Loucy (cell line): ENCODE measurements around the gene CCRL2.

Experiments
- H2AFZ ChIP-seq: fragments of 200-600 bp; sonication (generic); 2 replicates; pipeline ENCODE4 v1.6.0; 2016; ENCODE audit warnings: antibody characterized with exemption, mild to moderate bottlenecking, low read length, moderate library complexity
- H3F3A ChIP-seq: fragments of 200-600 bp; 2 replicates; pipeline ENCODE4 v1.6.0; 2016; ENCODE audit warnings: antibody characterized with exemption, low read depth, mild to moderate bottlenecking
- H3K27me3 ChIP-seq: fragments of 200-600 bp; sonication (generic); 2 replicates; pipeline ENCODE4 v1.6.1; 2014; ENCODE audit warnings: low read length, mild to moderate bottlenecking; ENCODE audit not compliant: insufficient read depth, poor library complexity, severe bottlenecking
- H3K36me3 ChIP-seq: fragments of 200-600 bp; sonication (generic); 2 replicates; pipeline ENCODE4 v1.6.1; 2016; ENCODE audit warnings: low read length; ENCODE audit not compliant: insufficient read depth
- H3K4me1 ChIP-seq: fragments of 200-600 bp; sonication (generic); 2 replicates; pipeline ENCODE4 v1.5.1; 2014; ENCODE audit warnings: low read length, mild to moderate bottlenecking; ENCODE audit not compliant: insufficient read depth, poor library complexity, severe bottlenecking
- H3K4me2 ChIP-seq: fragments of 200-600 bp; sonication (generic); 2 replicates; pipeline ENCODE4 v1.6.0; 2014; ENCODE audit warnings: antibody characterized with exemption, low read length, low read depth, mild to moderate bottlenecking; ENCODE audit not compliant: poor library complexity, severe bottlenecking
- H3K4me3 ChIP-seq: fragments of 200-600 bp; sonication (generic); 2 replicates; pipeline ENCODE4 v1.5.1; 2014; ENCODE audit warnings: low read length, mild to moderate bottlenecking, mixed read lengths; ENCODE audit not compliant: poor library complexity, severe bottlenecking
- H3K79me2 ChIP-seq: fragments of 200-600 bp; sonication (generic); 2 replicates; pipeline ENCODE4 v1.6.1; 2014; ENCODE audit warnings: low read length; ENCODE audit not compliant: insufficient read depth
- H3K9ac ChIP-seq: fragments of 200-600 bp; sonication (generic); 2 replicates; pipeline ENCODE4 v1.6.0; 2014; ENCODE audit warnings: mild to moderate bottlenecking, low read depth, low read length, moderate library complexity; ENCODE audit not compliant: poor library complexity, severe bottlenecking
- H3K9me2 ChIP-seq: fragments of 200-600 bp; sonication (generic); replicated peaks from 2 replicates; pipeline ENCODE4 v1.6.1; 2016; ENCODE audit warnings: low read depth, low read length, mixed read lengths
- H3K9me3 ChIP-seq: fragments of 200-600 bp; sonication (generic); 2 replicates; pipeline ENCODE4 v1.6.1; 2014; ENCODE audit warnings: mild to moderate bottlenecking, antibody characterized with exemption, low read length, low read depth; ENCODE audit not compliant: insufficient read depth
- H4K20me1 ChIP-seq: fragments of 200-600 bp; sonication (generic); 2 replicates; pipeline ENCODE4 v1.6.0; 2014; ENCODE audit warnings: antibody characterized with exemption, low read length, mild to moderate bottlenecking; ENCODE audit not compliant: insufficient read depth, poor library complexity, severe bottlenecking
- EZH2phosphoT487 ChIP-seq: fragments of 200-600 bp; IDR thresholded peaks from 2 replicates; pipeline ENCODE4 v1.6.1; 2018; ENCODE audit warnings: antibody characterized with exemption, mild to moderate bottlenecking, moderate library complexity, borderline replicate concordance
- TF ChIP-seq, protein P1 (sequence below): fragments of 200-600 bp; sonication (generic); conservative IDR thresholded peaks from 2 replicates; pipeline ENCODE4 v1.5.1; 2014; ENCODE audit warnings: mild to moderate bottlenecking, antibody characterized with exemption, low read length

Gene CCRL2, protein sequence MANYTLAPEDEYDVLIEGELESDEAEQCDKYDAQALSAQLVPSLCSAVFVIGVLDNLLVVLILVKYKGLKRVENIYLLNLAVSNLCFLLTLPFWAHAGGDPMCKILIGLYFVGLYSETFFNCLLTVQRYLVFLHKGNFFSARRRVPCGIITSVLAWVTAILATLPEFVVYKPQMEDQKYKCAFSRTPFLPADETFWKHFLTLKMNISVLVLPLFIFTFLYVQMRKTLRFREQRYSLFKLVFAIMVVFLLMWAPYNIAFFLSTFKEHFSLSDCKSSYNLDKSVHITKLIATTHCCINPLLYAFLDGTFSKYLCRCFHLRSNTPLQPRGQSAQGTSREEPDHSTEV

GRCh38 chr3:46406788-46407611, at the start of gene CCRL2, which contains the start of gene CCR5AS:
TSS of gene CCRL2 (plus strand) at chr3:46407259. CDS start at chr3:46408080, 821 bp downstream.
TSS of gene CCR5AS (minus strand) at chr3:46407066.
- no peak within 1 kb of the TSS for H3K9ac ChIP-seq
- H3K36me3 ChIP-seq: no peaks in the 10 kb centered on the region
- no peak within 1 kb of the TSS for H2AFZ ChIP-seq
- TF ChIP-seq, protein P1, sequence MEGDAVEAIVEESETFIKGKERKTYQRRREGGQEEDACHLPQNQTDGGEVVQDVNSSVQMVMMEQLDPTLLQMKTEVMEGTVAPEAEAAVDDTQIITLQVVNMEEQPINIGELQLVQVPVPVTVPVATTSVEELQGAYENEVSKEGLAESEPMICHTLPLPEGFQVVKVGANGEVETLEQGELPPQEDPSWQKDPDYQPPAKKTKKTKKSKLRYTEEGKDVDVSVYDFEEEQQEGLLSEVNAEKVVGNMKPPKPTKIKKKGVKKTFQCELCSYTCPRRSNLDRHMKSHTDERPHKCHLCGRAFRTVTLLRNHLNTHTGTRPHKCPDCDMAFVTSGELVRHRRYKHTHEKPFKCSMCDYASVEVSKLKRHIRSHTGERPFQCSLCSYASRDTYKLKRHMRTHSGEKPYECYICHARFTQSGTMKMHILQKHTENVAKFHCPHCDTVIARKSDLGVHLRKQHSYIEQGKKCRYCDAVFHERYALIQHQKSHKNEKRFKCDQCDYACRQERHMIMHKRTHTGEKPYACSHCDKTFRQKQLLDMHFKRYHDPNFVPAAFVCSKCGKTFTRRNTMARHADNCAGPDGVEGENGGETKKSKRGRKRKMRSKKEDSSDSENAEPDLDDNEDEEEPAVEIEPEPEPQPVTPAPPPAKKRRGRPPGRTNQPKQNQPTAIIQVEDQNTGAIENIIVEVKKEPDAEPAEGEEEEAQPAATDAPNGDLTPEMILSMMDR: no peak
- TF ChIP-seq EZH2phosphoT487: no peak
- no peaks in the 10 kb centered on the region for H3K27me3 ChIP-seq
- no peak within 1 kb of the TSS for H3K4me3 ChIP-seq
- no peaks in the 10 kb centered on the region for H3K79me2 ChIP-seq
- no peaks in the 10 kb centered on the region for H3K9me2 ChIP-seq
- H4K20me1 ChIP-seq: no peaks in the 10 kb centered on the region
- H3K4me2 ChIP-seq: no peak within 1 kb of the TSS
- peaks cover 13% of the 10 kb centered on the region for H3K4me1 ChIP-seq
- no peaks in the 10 kb centered on the region for H3K9me3 ChIP-seq
- no peaks in the 10 kb centered on the region for H3F3A ChIP-seq

DNA sequence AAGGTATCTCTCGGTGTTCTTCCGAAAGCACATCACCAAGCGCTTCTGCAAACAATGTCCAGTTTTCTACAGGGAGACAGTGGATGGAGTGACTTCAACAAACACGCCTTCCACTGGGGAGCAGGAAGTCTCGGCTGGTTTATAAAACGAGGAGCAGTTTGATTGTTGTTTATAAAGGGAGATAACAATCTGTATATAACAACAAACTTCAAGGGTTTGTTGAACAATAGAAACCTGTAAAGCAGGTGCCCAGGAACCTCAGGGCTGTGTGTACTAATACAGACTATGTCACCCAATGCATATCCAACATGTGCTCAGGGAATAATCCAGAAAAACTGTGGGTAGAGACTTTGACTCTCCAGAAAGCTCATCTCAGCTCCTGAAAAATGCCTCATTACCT, 48.6 kb upstream of the CCRL2 start:
- no peak for TF ChIP-seq EZH2phosphoT487
- TF ChIP-seq, protein P1: no peak
- no peaks in the 10 kb centered on the region for H3K9me2 ChIP-seq
- H3K27me3 ChIP-seq: peaks cover 14% of the 10 kb centered on the region
- H3K4me1 ChIP-seq: peaks cover 14% of the 10 kb centered on the region
- H3F3A ChIP-seq: no peaks in the 10 kb centered on the region
- H3K4me3 ChIP-seq: no peak overlapping the region
- H4K20me1 ChIP-seq: no peaks in the 10 kb centered on the region
- no peaks in the 10 kb centered on the region for H3K79me2 ChIP-seq
- H3K36me3 ChIP-seq: no peaks in the 10 kb centered on the region
- no peak overlapping the region for H3K9ac ChIP-seq
- no peaks in the 10 kb centered on the region for H3K9me3 ChIP-seq
- H2AFZ ChIP-seq: no peak overlapping the region
- H3K4me2 ChIP-seq: no peak overlapping the region

DNA sequence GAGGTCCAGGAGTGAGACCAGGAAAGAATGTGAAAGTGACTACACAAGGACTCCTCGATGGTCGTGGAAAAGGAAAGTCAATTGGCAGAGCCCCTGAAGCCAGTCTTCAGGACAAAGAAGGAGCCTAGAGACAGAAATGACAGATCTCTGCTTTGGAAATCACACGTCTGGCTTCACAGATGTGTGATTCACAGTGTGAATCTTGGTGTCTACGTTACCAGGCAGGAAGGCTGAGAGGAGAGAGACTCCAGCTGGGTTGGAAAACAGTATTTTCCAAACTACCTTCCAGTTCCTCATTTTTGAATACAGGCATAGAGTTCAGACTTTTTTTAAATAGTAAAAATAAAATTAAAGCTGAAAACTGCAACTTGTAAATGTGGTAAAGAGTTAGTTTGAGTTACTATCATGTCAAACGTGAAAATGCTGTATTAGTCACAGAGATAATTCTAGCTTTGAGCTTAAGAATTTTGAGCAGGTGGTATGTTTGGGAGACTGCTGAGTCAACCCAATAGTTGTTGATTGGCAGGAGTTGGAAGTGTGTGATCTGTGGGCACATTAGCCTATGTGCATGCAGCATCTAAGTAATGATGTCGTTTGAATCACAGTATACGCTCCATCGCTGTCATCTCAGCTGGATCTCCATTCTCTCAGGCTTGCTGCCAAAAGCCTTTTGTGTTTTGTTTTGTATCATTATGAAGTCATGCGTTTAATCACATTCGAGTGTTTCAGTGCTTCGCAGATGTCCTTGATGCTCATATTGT, 47.1 kb upstream of the CCRL2 start:
- peaks cover 6% of the 10 kb centered on the region for H3K4me1 ChIP-seq
- H3K9me3 ChIP-seq: no peaks in the 10 kb centered on the region
- no peaks in the 10 kb centered on the region for H3K9me2 ChIP-seq
- H3K4me3 ChIP-seq: no peak overlapping the region
- no peak overlapping the region for H3K4me2 ChIP-seq
- no peaks in the 10 kb centered on the region for H3F3A ChIP-seq
- H3K36me3 ChIP-seq: no peaks in the 10 kb centered on the region
- no peaks in the 10 kb centered on the region for H4K20me1 ChIP-seq
- H3K9ac ChIP-seq: no peak overlapping the region
- H3K79me2 ChIP-seq: no peaks in the 10 kb centered on the region
- peaks cover 10% of the 10 kb centered on the region for H3K27me3 ChIP-seq
- no peak overlapping the region for H2AFZ ChIP-seq
- no peak for TF ChIP-seq EZH2phosphoT487
- TF ChIP-seq, protein P1: no peak
